GM19023 (cell line): Measurements from ENCODE around the gene VEGFB.

Source experiments
- ATAC-seq: cut with Tn5 transposase; IDR thresholded peaks from one replicate; pipeline ENCODE4 v1.9.1; 2021; ENCODE audit warnings: mild to moderate bottlenecking, moderate library complexity; ENCODE audit not compliant: unreplicated experiment

Gene VEGFB

DNA sequence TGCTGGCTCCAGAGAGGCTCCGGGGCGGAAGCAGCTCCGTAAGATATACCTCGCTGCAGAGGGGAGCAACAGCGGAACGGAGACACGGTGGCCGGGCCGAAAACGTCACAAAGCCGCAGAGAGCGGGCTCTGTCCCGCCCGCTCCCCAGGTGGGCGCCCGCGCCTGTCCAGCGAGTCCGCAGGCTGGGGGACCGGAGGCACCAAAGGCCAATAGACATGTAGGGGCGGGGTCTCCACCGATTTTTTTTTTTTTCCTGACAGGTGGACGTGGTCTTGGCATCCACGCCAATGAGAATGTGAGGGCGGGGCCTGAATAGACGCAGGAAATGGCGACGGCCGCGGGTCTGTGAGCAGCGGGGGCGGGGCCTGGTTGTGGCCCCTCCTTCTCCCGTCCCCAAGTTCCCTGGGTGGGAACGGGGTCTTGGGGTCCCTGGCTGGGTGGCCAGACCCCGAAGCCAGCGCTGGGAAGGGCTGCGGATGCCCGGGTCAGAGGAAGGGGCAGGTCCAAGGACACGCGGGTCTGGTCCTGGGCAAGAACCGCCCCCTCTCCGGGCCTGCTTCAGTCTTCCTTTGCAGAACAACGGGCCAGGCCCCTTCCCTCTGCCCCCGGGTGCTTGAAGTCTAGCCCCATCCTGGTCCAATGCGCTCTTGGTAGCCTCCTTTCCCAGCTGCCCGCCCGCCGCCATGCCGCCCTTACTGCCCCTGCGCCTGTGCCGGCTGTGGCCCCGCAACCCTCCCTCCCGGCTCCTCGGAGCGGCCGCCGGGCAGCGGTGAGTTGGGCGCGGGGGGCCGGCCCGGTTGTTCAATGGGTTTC is 4.0 kb upstream of the VEGFB start, which contains the start of gene DNAJC4:
Gene DNAJC4, plus strand, starts transcription at position 378 of the 814 bp plus-strand sequence. Its CDS starts 307 bp downstream, at position 685.
- ATAC-seq = peak; percentile 44

DNA sequence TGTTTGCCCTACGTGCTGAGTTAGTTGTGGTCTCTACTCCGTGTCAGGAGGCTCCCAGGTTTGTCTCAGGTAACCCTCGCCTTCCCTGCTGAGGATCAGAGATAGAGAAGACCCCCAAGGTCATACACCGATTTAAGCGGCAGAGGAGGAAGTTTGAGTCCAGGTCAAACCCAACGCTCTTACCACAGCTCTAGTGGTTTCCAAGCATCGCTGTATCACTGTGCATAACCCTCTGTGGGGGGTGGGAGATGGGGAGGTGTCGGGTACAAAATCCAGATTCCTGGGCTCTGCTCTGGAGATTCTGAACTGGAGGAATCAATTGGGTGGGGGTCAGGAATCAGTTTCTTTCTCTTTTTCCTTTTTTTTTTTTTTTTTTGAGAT is 3.4 kb upstream of the VEGFB start:
- no peak for ATAC-seq

DNA sequence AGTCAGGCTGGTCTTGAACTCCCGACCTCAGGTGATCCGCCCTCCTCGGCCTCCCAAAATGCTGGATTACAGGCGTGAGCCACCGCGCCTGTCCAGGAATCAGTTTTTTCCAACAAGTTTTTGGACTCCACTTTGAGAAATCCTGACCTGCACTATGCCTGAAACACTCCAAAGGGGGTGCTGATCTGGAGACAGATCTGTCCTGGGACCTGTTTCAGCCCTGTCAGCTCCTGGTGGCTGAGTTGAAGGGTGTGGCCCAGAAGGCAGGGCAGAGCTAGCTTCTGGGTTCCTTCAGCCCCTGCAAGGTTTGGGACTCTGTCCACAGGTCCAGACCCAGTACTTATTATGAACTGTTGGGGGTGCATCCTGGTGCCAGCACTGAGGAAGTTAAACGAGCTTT is 2.8 kb upstream of the VEGFB start:
- ATAC-seq = no peak

DNA sequence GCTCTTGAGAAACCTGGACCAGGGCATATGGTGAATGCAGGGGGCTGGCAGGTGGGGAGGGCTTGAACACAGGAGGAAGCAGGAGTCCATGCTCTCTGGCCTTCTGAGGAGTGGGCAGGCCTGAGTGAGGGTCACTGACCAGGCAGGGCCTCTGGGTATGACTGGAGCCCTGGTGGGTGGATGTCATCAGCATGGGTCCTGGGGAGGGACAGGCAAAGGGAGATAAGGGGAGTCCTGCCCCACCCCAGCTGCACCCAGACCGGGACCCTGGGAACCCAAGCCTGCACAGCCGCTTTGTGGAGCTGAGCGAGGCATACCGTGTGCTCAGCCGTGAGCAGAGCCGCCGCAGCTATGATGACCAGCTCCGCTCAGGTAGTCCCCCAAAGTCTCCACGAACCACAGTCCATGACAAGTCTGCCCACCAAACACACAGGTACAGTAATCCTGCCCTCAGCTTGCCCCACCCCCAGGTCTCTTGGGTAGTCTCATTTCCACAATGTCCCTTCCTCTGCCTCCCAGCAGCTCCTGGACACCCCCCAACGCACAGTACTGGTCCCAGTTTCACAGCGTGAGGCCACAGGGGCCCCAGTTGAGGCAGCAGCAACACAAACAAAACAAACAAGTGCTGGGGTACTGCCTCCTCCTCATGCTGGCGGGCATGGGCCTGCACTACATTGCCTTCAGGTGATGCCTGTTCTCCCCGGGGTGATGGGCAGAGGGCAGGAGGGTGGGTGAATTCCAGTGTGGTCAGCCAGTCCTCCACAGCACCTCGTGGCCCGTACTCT is 2.0 kb upstream of the VEGFB start:
- no peak for ATAC-seq

DNA sequence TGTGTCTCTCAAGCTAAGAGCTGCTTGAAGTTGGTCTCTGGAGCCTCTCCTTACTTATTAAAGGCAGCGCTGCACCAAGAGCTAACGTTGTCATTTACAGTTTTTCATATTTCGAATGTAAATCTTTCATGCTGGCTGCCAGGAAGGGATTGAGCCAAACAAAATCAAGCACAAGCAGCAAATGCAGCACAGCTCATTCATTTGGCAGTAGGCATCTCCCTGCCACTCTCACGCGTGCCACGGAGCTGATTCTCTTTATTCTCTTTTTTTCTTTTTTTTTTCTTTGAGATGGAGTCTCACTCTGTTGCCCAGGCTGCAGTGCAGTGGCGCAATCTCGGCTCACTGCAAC is 1.4 kb upstream of the VEGFB start:
- ATAC-seq = no peak

DNA sequence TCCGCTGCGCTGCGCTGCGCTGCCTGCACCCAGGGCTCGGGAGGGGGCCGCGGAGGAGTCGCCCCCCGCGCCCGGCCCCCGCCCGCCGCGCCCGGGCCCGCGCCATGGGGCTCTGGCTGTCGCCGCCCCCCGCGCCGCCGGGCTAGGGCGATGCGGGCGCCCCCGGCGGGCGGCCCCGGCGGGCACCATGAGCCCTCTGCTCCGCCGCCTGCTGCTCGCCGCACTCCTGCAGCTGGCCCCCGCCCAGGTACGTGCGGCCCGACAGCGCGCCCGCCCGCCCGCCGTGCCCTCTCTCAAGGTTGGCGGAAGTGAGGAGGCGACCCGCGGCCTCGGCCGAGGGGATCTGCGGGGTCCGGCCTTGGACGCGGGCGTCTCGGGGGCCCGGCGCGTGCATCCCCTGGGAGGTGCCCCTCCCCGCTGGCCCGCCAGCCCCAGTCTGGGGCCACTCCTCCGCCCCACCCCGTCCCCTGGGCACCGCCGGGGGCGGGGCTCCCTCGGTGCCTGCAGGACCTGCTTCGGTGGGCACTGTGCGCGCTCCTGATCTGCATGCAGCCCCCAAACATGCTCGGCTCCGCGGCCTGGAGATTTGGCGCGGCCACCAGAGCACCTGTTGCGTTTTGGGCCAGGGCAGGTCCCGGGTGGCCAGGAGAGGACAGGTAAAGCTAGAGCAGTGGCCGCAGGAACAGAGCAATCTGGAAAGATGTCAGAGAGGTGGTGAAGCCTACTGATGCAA is 429 bp downstream of the VEGFB start:
- ATAC-seq = peak; percentile 22

DNA sequence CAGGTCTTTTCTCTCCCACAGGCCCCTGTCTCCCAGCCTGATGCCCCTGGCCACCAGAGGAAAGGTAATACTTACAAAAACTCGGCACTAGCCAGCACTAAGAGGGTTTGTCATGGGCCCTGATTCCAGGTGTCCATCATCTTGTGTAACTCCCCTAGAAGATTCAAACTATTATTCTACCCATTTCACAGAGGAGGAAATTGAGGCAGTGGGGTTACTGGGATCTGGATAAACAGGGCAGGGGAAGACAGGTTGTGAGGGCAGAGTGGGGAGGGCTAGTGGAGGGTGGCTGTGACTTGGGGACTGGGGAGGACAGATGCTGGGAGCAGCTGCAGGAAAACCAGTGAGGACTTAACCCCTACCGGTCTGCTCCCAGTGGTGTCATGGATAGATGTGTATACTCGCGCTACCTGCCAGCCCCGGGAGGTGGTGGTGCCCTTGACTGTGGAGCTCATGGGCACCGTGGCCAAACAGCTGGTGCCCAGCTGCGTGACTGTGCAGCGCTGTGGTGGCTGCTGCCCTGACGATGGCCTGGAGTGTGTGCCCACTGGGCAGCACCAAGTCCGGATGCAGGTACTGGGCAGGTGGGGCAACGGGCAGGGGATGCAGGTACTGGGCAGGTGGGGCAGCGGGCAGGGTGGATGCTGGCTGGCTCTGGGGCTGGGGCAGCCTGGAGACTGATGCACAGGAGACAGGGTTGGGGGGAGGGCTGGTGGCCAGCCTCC is 1.2 kb downstream of the VEGFB start:
- ATAC-seq = no peak

DNA sequence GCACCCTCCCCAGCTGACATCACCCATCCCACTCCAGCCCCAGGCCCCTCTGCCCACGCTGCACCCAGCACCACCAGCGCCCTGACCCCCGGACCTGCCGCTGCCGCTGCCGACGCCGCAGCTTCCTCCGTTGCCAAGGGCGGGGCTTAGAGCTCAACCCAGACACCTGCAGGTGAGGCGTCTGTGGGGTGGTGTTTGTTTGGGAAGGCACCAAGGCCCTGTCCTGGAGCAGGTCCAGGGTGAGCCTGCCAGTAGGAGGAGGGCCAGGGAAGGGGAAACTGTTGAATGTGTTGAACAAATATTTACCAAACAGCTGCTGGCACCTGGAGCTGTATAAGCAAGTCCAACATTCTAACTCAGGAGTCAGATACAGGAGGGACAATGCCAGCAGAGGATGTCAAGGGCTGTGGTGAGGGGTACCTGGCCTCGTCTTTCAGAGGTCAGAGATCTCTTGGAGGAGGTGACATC is 3.1 kb downstream of the VEGFB start:
- ATAC-seq = no peak

DNA sequence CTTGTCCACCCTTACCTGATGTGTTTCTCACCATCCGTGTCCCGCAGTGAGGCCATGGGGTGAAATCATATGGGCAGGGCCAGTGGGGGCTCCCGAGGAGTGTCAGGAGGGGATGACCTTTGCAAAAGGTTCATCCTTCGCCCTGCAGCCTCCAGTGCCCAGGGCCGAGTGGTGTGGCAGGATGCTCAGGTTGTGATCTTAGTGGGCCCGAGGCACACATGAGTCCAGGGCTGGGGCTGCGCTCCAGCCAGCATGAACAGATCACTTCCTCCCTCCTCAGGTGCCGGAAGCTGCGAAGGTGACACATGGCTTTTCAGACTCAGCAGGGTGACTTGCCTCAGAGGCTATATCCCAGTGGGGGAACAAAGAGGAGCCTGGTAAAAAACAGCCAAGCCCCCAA is 3.7 kb downstream of the VEGFB start:
- no peak for ATAC-seq

DNA sequence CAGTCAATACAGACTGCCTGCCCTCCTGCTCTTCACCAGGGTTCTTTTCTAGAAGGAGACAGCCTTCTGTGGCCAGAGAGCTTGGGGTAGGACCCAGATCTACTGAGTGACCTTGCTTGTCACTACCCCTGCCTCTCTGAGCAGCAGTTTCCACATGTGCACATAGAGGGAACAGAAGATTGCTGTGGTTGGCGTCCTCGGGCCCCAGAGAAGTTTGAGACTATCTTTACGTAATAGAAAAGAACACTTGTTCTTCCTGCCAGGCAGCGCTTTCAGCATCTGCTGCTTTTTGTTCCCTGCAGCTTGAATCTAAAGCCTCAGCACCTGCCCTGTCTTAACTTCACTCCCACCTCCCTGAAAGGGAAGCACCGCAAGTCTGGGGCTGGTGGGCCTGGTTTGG is 4.6 kb downstream of the VEGFB start:
- no peak for ATAC-seq

DNA sequence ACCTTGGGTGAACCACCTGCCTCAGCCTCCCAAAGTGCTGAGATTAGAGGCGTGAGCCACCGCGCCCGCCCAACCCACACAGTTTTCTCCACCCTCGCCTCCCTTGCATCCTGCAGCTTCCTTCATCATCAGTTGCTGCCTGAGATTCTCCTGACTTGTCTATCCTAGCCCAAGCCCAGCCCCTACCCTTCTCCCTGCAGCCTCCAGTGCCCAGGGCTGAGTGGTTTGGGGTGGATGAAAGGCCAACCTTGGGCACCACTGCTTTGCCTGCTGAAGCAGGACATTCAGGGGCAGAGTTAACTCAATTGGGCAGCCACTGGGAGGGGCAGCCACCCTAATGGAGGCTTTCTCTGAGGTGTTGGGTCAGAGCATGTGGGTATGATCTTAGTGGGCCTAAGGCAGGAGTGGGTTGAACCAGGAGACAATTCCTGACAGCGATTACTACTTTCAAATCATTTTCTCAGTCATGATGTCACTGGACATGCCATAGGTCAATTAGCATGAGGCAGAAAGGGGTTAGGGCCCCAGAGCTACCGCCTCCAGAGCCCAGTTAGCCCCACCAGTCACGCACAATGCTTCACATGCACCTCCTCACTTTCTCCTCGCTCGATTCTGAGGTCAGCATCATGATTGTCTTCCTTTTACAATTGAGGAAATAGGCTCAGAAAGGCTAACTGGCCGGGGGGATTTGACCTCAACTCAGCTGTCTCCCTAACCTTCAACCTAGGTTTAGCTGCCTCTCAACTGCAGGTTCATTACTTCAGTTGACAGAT is 5.5 kb downstream of the VEGFB start:
- ATAC-seq = no peak

DNA sequence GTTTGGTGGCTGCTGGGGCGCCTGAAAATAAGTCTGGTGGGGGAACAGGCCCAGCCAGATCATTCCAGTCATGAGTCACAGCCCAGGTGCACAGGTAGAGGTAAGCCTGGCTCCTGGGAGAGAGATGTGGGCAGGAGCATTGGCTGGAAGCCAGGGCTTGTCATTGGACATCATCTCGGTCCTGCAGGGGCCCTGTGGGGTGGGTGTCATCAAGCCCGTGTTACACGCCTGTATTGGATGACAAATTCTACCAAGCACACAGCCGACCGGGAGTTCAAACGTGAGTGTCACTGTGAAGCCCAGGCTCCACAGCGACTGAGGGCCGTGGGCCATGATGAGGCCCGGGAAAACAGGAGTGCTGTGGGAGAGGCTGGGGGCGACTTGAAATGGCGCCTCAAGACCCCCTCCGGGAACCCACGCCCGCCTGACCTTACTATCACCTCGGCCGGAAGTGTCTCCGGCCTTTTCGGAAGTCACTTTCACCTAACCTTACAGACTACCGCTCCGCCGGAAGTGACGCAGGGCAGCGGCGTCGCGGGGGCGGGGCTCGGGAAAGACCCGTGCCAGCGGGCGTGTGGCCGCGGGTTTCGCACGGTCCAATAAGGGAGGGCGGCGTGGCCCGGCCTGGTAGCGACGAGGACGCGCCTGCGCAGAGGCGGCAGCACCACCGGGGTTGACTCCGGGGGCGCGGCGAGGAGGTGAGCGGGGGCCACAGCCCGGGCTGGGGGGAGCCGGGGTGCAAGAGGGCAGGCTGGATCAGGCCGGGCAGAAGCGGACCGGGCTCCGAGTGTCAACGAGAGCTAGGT is 6.3 kb downstream of the VEGFB start, which contains the start of gene FKBP2:
Gene FKBP2, plus strand, starts transcription at position 661 of the 806 bp plus-strand sequence. CDS start 1,293 bp downstream, outside the sequence.
- ATAC-seq = peak; percentile 53

DNA sequence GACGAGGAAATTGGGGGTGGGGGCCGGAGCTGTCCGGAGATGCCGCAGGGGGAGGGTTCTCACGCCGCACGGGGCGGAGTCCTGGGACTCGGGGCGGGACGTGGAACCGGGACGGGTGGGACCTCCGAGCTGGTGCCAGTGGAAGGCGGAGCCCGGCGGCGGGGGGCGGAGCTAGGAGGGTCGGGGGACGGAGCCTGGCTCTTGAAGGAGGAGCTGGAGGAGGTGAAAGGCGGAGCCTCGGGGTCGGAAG is 6.8 kb downstream of the VEGFB start:
- ATAC-seq = peak; percentile 73

DNA sequence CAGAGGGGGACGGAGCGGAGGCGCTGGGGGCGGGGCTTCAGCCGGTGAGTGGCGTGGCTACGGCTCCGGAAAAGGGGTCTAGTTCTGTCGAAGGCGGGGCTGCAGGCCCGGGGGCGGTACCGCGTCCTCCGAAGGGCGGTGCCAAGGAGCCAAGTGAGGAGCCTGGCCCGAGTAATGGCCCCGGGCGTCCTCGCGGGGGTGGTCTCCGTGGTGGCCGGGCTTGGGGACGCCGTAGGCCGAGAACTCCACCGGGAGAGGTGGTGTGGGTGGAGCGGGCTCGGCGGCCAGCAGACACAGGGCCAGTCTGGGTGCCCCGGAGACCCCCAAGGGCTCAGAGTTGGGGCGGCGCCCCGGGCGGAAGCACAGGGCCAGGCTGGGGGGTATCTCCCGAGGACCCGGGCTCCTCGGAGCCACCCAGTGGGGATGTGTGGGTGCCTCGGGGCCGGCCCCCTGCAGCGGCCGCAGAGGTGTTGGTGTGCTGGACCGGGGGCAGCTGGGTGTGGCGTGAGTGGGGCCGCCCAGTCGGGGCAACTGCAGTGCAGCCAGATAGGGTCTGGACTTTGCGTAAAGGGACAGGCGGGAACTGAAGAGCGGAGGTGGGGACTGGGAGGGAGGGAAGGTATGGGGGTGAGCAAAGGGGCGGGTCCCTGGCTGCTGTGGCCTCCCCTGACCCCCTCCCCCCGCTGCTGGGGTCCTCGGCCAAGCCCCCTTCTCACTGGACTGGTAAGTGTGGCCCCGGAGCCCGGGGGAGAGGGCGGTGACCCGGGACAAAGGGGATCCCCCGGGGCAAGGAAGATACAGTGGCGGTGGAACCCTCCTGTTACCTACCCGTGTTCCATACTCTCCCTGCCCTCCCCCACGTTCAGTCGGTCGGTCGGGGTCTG is 7.3 kb downstream of the VEGFB start:
- ATAC-seq = peak; percentile 4

DNA sequence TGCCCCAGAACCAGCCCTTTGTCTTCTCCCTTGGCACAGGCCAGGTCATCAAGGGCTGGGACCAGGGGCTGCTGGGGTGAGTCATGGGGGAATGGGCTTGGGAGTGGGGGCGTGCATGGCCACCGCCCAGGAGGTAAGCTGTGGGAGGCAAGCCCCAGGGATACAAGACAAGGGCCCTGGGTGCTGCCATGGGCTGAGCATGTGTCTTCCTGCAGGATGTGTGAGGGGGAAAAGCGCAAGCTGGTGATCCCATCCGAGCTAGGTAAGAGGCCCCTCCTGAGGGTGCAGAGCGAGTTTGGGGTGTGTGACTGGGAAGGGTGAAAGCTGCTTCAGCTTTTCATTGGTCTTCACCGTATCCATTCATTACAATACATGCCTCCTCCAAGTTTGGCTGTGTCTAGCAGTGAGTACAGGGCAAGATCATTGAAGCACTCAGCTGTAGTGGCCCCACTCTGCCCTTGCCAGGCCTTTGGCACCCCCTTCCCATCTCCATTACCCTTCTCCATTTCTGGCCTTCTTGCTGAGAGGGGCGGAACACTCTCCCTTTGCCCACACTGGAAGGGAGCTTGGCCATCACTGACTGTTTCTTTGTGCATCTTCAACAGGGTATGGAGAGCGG is 9.0 kb downstream of the VEGFB start:
- ATAC-seq = no peak

DNA sequence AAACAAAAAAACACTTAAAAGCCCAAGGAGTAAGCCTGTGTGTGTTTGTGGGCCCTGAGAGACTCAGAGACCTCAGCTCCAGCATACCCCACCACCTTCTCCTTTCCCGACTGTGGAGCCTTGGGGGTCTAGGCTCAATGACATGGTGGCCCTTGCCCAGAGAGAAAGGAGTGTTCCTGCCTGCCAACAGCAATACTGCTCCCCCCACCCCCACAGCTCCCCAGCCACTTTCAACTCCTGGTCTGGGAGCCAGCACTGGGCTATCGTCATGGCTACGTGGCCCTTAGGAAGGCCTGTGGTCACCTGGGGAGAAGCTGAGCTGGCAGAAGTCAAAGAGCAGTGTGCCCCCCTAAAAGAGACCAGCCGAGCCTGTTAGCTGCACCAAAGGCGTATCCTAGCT is 9.7 kb downstream of the VEGFB start:
- ATAC-seq = no peak

DNA sequence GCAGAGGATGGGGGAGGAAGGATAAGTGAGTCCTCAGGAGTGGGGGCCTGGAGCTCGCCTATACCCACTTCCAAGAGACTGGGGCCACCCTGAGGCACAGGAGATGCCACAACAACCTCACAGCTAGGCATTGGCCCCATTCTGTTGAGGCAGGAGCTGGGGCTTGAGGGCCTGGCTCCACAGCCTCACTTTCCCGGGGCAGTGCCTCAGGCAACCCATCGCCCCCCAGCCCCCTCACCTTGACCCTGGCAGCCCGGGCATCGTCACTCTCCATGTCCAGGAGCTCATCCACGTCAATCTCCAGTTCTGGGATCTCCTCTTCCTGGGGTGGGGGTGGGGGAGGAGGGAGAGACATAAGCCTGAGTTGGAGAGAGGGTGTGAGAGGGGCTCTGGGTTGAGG is 10.6 kb downstream of the VEGFB start:
- no peak for ATAC-seq

DNA sequence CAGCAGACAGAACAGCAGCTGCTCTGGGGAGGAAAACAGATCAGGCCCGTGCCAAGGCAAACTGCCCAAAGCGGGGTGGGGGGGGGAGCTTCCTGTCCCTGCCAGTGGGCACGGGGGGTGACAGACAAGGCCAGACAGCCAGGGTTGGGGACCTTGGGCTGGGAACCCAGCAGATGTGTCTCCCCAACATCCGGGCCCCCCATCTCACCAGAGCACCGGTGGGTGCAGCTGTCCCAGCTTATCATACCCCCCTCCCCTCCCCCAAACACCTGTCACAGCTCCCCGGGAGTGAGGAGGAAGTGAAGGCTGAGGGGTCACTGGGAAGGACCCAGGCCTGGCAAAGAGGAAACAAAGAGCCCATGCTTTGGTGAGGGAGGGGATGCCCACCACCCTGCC is 11.0 kb downstream of the VEGFB start:
- ATAC-seq = no peak
